Parathyroid adenoma (tissue), 2 donors: ENCODE data around the gene LTBP4.
"Not testable (repeated sequence)": the region's sequence is repeated elsewhere in the genome, so short reads cannot be mapped to it uniquely, and the experiment has no call there.

Experiments
- H2AFZ ChIP-seq: fragments of 300-600 bp; sonication (generic); one replicate; pipeline ENCODE4 v1.7.0; 2017; ENCODE audit warnings: antibody characterized with exemption, mild to moderate bottlenecking
- H3K27ac ChIP-seq: fragments of 300-600 bp; sonication (generic); one replicate; pipeline ENCODE4 v1.7.0; 2017
- H3K27me3 ChIP-seq: fragments of 300-600 bp; sonication (generic); one replicate; pipeline ENCODE4 v1.7.0; 2017; ENCODE audit warnings: low read length; ENCODE audit not compliant: control insufficient read depth, insufficient read depth
- H3K36me3 ChIP-seq: fragments of 300-600 bp; sonication (generic); one replicate; pipeline ENCODE4 v1.7.0; 2017; ENCODE audit warnings: low read length; ENCODE audit not compliant: control insufficient read depth, insufficient read depth
- H3K4me1 ChIP-seq: fragments of 300-600 bp; sonication (generic); one replicate; pipeline ENCODE4 v1.7.0; 2017; ENCODE audit warnings: control low read depth
- H3K4me2 ChIP-seq: fragments of 300-600 bp; sonication (generic); one replicate; pipeline ENCODE4 v1.7.0; 2017; ENCODE audit warnings: low read length
- H3K4me3 ChIP-seq: fragments of 300-600 bp; sonication (generic); one replicate; pipeline ENCODE4 v1.7.0; 2017; ENCODE audit warnings: low read depth, low read length
- H3K79me2 ChIP-seq: fragments of 300-600 bp; sonication (generic); one replicate; pipeline ENCODE4 v1.7.0; 2017; ENCODE audit warnings: control low read depth
- H3K9ac ChIP-seq: fragments of 300-600 bp; sonication (generic); one replicate; pipeline ENCODE4 v1.7.0; 2017; ENCODE audit warnings: mild to moderate bottlenecking
- H3K9me3 ChIP-seq: fragments of 300-600 bp; sonication (generic); one replicate; pipeline ENCODE4 v1.7.0; 2017; ENCODE audit warnings: low read length; ENCODE audit not compliant: control insufficient read depth
- TF ChIP-seq, protein P1 (sequence below): fragments of 300-600 bp; sonication (generic); IDR thresholded peaks from one replicate; pipeline ENCODE4 v1.7.0; 2017; ENCODE audit warnings: antibody characterized with exemption, mild to moderate bottlenecking
- donor health status: primary hyperparathyroidism.

The LTBP4 gene

DNA sequence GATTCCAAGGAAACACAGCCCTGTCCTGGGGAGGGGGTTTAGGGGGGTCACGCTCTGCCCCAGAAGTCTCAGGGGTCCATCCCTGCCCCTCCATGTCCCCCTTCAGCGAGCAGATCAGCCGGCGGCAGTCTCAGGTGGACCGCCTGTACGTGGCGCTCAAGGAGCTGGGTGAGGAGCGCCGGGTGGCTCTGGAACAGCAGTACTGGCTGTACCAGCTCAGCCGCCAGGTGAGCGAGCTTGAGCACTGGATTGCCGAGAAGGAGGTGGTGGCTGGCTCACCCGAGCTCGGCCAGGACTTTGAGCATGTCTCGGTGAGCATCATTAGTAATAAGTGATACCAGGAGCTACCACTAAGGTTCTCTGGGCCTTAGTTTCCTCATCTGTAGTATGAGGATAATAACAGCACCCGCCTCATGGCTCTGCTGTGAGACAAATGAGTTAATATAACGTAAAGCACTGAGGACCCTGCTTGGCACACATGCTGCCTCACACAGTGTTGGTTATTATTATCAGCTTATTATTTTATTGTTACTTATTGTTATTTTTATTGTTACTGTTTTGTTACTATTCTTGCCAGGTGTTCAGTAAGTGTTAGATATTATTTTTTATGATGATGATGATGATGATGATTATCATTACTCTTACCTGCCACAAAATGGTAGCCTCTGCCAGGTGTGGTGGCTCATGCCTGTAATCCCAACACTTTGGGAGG, 45.0 kb upstream of the LTBP4 start:
- Histone ChIP-seq H3K27ac (no peak overlapping the region), H3K4me2 (no peak overlapping the region), H3K9ac (no peak overlapping the region), H3K27me3 (no peaks in the 10 kb centered on the region), H3K4me1 (no peaks in the 10 kb centered on the region), H3K79me2 (peaks cover 2% of the 10 kb centered on the region), H2AFZ (no peak overlapping the region), H3K36me3 (no peaks in the 10 kb centered on the region), H3K9me3 (no peaks in the 10 kb centered on the region), H3K4me3 (no peak overlapping the region)
- TF ChIP-seq, protein P1, sequence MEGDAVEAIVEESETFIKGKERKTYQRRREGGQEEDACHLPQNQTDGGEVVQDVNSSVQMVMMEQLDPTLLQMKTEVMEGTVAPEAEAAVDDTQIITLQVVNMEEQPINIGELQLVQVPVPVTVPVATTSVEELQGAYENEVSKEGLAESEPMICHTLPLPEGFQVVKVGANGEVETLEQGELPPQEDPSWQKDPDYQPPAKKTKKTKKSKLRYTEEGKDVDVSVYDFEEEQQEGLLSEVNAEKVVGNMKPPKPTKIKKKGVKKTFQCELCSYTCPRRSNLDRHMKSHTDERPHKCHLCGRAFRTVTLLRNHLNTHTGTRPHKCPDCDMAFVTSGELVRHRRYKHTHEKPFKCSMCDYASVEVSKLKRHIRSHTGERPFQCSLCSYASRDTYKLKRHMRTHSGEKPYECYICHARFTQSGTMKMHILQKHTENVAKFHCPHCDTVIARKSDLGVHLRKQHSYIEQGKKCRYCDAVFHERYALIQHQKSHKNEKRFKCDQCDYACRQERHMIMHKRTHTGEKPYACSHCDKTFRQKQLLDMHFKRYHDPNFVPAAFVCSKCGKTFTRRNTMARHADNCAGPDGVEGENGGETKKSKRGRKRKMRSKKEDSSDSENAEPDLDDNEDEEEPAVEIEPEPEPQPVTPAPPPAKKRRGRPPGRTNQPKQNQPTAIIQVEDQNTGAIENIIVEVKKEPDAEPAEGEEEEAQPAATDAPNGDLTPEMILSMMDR = no peak

DNA sequence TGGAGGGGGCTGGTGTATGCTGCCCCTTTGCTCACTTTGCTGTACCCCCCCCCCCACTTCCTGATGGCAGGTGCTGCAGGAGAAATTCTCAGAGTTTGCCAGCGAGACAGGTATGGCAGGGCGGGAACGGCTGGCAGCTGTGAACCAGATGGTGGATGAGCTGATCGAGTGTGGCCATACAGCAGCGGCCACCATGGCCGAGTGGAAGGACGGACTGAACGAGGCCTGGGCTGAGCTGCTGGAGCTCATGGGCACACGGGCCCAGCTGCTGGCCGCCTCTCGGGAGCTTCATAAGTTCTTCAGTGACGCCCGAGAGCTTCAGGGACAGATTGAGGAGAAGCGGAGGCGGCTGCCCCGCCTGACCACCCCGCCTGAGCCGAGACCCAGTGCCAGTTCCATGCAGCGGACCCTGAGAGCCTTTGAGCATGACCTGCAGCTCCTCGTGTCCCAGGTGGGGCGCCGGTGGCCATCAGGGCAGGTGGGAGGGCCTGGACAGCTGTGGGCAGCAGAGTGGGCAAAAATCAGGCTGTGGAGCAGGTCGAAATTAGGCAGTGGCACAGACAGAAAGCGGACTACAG, 44.1 kb upstream of the LTBP4 start:
- H3K4me3 ChIP-seq = no peak overlapping the region
- no peak overlapping the region for H3K4me2 ChIP-seq
- H3K4me1 ChIP-seq = no peaks in the 10 kb centered on the region
- H3K27ac ChIP-seq = no peak overlapping the region
- no peaks in the 10 kb centered on the region for H3K27me3 ChIP-seq
- H2AFZ ChIP-seq = no peak overlapping the region
- H3K79me2 ChIP-seq = peaks cover 2% of the 10 kb centered on the region
- no peak overlapping the region for H3K9ac ChIP-seq
- H3K9me3 ChIP-seq = no peaks in the 10 kb centered on the region
- H3K36me3 ChIP-seq = no peaks in the 10 kb centered on the region
- TF ChIP-seq, protein P1 = no peak

DNA sequence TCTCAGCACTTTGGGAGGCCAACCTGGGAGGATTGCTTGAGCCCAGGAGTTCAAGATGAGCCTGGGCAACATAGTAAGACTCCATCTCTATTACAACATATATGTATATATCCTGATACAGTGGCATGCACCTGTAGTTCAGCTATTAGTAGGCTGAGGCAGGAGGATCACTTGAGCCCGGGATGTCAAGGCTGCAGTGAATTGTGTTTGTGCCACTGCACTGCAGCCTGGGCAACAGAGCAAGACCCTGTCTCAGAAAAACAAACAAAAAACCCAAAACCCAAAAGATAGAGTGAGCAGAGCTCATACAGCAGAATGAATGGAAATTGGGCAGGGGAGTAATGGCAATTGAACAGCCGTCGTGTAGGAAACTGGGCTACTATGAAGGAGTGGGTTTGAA, 41.8 kb upstream of the LTBP4 start:
- Histone ChIP-seq H3K27ac (no peak overlapping the region), H3K4me3 (no peak overlapping the region), H2AFZ (no peak overlapping the region), H3K4me1 (no peaks in the 10 kb centered on the region), H3K9ac (no peak overlapping the region), H3K36me3 (no peaks in the 10 kb centered on the region), H3K79me2 (no peaks in the 10 kb centered on the region), H3K9me3 (no peaks in the 10 kb centered on the region), H3K4me2 (no peak overlapping the region), H3K27me3 (no peaks in the 10 kb centered on the region)
- TF ChIP-seq, protein P1 = no peak

DNA sequence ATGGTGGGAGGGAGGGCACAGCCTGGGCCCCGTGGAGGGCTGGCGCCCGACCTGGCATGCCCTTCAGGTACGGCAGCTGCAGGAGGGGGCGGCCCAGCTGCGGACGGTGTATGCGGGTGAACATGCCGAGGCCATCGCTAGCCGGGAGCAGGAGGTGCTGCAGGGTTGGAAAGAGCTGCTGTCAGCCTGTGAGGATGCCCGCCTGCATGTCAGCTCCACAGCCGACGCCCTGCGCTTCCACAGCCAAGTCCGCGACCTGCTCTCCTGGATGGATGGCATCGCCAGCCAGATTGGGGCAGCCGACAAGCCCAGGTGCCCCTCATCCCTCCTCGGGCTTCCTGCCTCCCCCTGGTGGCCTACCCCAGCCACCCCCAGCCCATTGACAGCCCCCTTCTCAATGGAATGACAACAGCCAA, 41.1 kb upstream of the LTBP4 start:
- Histone ChIP-seq H3K4me1 (no peaks in the 10 kb centered on the region), H3K27ac (no peak overlapping the region), H3K4me3 (no peak overlapping the region), H3K79me2 (no peaks in the 10 kb centered on the region), H2AFZ (no peak overlapping the region), H3K4me2 (no peak overlapping the region), H3K9ac (no peak overlapping the region), H3K9me3 (no peaks in the 10 kb centered on the region), H3K36me3 (no peaks in the 10 kb centered on the region), H3K27me3 (no peaks in the 10 kb centered on the region)
- TF ChIP-seq, protein P1 = no peak

DNA sequence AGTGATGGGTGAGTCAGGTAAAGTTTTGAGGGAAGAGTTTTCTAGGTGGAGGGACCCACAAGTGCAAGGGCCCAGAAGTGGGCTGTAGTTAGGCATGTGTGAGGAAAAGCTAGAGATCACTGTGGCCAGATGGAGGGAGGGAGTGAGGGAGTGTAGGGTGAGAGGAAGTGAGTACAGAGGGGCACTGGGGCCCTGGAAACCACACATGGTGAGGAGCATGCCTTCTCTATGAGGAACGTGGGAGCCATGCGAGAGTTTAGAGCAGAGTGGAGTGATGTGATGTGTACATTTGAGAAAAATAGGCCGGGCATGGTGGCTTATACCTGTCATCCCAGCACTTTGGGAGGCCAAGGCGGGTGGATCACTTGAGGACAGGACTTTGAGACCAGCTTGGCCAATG, 39.2 kb upstream of the LTBP4 start:
- TF ChIP-seq, protein P1 = no peak
- Histone ChIP-seq H3K27me3 (no peaks in the 10 kb centered on the region), H3K9me3 (no peaks in the 10 kb centered on the region), H3K79me2 (no peaks in the 10 kb centered on the region), H3K4me1 (no peaks in the 10 kb centered on the region), H3K27ac (no peak overlapping the region), H3K4me3 (no peak overlapping the region), H3K36me3 (no peaks in the 10 kb centered on the region), H3K9ac (no peak overlapping the region), H3K4me2 (no peak overlapping the region), H2AFZ (no peak overlapping the region)

DNA sequence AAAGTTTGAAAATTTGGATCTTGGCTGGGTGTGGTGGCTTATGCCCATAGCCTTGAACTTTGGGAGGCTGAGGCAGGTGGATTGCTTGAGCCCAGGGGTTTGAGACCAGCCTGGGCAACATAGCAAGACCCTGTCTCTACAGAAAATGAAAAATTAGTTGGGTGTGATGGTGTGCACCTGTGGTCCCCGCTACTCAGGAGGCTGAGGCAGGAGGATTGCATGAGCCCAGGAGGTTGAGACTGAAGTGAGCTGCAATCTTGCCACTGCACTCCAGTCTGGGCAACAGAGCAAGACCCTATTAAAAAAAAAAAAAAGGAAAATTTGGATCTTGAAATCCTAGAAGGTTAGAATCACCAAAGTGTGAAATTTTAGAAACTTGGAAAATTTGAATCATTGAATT, 36.6 kb upstream of the LTBP4 start:
- H3K36me3 ChIP-seq, H3K4me1 ChIP-seq, H3K79me2 ChIP-seq, H2AFZ ChIP-seq, H3K27ac ChIP-seq, H3K27me3 ChIP-seq, H3K9ac ChIP-seq, H3K4me2 ChIP-seq, H3K9me3 ChIP-seq, H3K4me3 ChIP-seq: not testable (repeated sequence)
